Endothelial cell of umbilical vein (primary cell): ENCODE data around the gene TSPYL1. TPM values are rescaled to one million over a fixed set of nuclear protein-coding genes. Genes with fewer than 3 reads are reported as not detected.

Source experiments
- BruUV-seq: library from RNA; stranded (reverse); fragments of 400-500 nt; replicated peaks from 2 replicates; lab custom pipeline; 2021; lab: Mats Ljungman, UMichigan
- CTCF ChIA-PET: fragments of 300-600, 350-600 bp; sonication (Branson Sonifier 250); formaldehyde crosslinking; loops from one replicate; lab custom pipeline; 2021; ENCODE audit warnings: antibody characterized with exemption, inconsistent platforms; lab: Charles Lee
- POLR2A ChIA-PET: fragments of 300-600, 350-600 bp; sonication (Branson Sonifier 250); formaldehyde crosslinking; loops from one replicate; lab custom pipeline; 2021; ENCODE audit warnings: antibody characterized with exemption, inconsistent platforms; lab: Charles Lee
- DNase-seq: peaks from one replicate; pipeline ENCODE4 v3.0.0-alpha.2; 2011; ENCODE audit warnings: low read depth, low spot score
- FAIRE-seq: peaks from 2 replicates; lab custom pipeline; 2011; peaks lifted over from hg19 to GRCh38; lab: Jason Lieb, UNC
- H2AFZ ChIP-seq: 2 replicates; pipeline ENCODE4 v1.6.0; 2012; ENCODE audit warnings: low read depth, low read length, control low read depth, inconsistent platforms
- H3K27ac ChIP-seq: 2 replicates; pipeline ENCODE4 v1.5.1; 2011; ENCODE audit warnings: low read depth, mild to moderate bottlenecking, control low read depth, low read length, moderate library complexity; ENCODE audit not compliant: insufficient read depth
- H3K27me3 ChIP-seq, 2 experiments: 2 replicates each; pipeline versions ENCODE4 v1.6.0 to v1.6.1; 2011; ENCODE audit warnings: low read length in 2 of 2, mixed read lengths in 1 of 2; ENCODE audit not compliant: control insufficient read depth in 2 of 2, insufficient read depth in 2 of 2
- H3K36me3 ChIP-seq, 2 experiments: 2 replicates in 1 of 2; 3 replicates in 1 of 2; pipeline ENCODE4 v1.5.1; 2011; ENCODE audit warnings: low read length in 2 of 2, mild to moderate bottlenecking in 1 of 2, moderate library complexity in 1 of 2; ENCODE audit not compliant: control insufficient read depth in 2 of 2, insufficient read depth in 2 of 2; ENCODE audit errors: extremely low read depth in 1 of 2
- H3K4me1 ChIP-seq: 3 replicates; pipeline ENCODE4 v1.5.1; 2011; ENCODE audit warnings: mild to moderate bottlenecking, low read length; ENCODE audit not compliant: control insufficient read depth, insufficient read depth; ENCODE audit errors: extremely low read depth
- H3K4me2 ChIP-seq: 2 replicates; pipeline ENCODE4 v1.6.1; 2011; ENCODE audit warnings: low read length, control low read depth, mixed read lengths; ENCODE audit not compliant: insufficient read depth
- H3K4me3 ChIP-seq, 3 experiments: fragments of 200-600 bp in 1 of 3; sonication (generic), shearing (Covaris generic) in 1 of 3; replicated peaks in 1 of 3; 2 replicates each; pipeline ENCODE4 v1.5.1; 2011 to 2016; ENCODE audit warnings: control low read depth in 3 of 3, low read length in 3 of 3, mild to moderate bottlenecking in 2 of 3, inconsistent platforms in 1 of 3, low read depth in 1 of 3, moderate library complexity in 1 of 3; ENCODE audit not compliant: insufficient read depth in 1 of 3
- H3K79me2 ChIP-seq: 2 replicates; pipeline ENCODE4 v1.6.0; 2012; ENCODE audit warnings: low read length, inconsistent platforms; ENCODE audit not compliant: control insufficient read depth, insufficient read depth
- H3K9ac ChIP-seq: replicated peaks from 2 replicates; pipeline ENCODE3; 2011; ENCODE audit warnings: low read length, control low read depth; ENCODE audit not compliant: insufficient read depth; ENCODE audit errors: extremely low read depth
- H3K9me1 ChIP-seq: replicated peaks from 3 replicates; pipeline ENCODE4 v1.6.0; 2011; ENCODE audit warnings: mild to moderate bottlenecking, low read length; ENCODE audit not compliant: control insufficient read depth, insufficient read depth; ENCODE audit errors: extremely low read depth
- H3K9me3 ChIP-seq: replicated peaks from 2 replicates; pipeline ENCODE4 v1.5.1; 2012; ENCODE audit warnings: low read length, inconsistent platforms; ENCODE audit not compliant: control insufficient read depth, insufficient read depth
- H4K20me1 ChIP-seq: replicated peaks from 2 replicates; pipeline ENCODE3; 2011; ENCODE audit warnings: mild to moderate bottlenecking, low read length; ENCODE audit not compliant: control insufficient read depth, insufficient read depth; ENCODE audit errors: extremely low read depth
- CTCF ChIP-seq, 2 donors: IDR thresholded peaks; 1 replicate in 1 of 2; 2 replicates in 1 of 2; pipeline ENCODE4 v1.5.1; 2011; ENCODE audit warnings: low read length in 2 of 2, mild to moderate bottlenecking in 2 of 2, moderate library complexity in 2 of 2, control low read depth in 1 of 2, inconsistent platforms in 1 of 2, low read depth in 1 of 2; ENCODE audit not compliant: insufficient read depth in 1 of 2; ENCODE audit errors: extremely low read depth in 1 of 2
- EZH2 ChIP-seq: IDR thresholded peaks from 2 replicates; pipeline ENCODE4 v1.6.1; 2012; ENCODE audit warnings: borderline replicate concordance, low read depth, mild to moderate bottlenecking, moderate library complexity, low read length, inconsistent platforms; ENCODE audit not compliant: severe bottlenecking
- FOS ChIP-seq: IDR thresholded peaks from 2 replicates; pipeline ENCODE4 v1.6.1; 2011; ENCODE audit warnings: mild to moderate bottlenecking, low read length, moderate library complexity, borderline replicate concordance; ENCODE audit not compliant: insufficient read depth
- GATA2 ChIP-seq: IDR thresholded peaks from 2 replicates; pipeline ENCODE4 v1.7.0; 2011; ENCODE audit warnings: low read depth, mild to moderate bottlenecking, moderate library complexity, mixed read lengths, low read length; ENCODE audit not compliant: insufficient read length, insufficient read depth
- JUN ChIP-seq: IDR thresholded peaks from 2 replicates; pipeline ENCODE4 v1.6.1; 2011; ENCODE audit warnings: borderline replicate concordance, low read depth; ENCODE audit not compliant: insufficient read length, insufficient read depth
- MAX ChIP-seq: IDR thresholded peaks from 2 replicates; pipeline ENCODE4 v1.6.1; 2011; ENCODE audit not compliant: insufficient read depth, insufficient read length
- MYC ChIP-seq: IDR thresholded peaks from one replicate; pipeline ENCODE4 v1.6.1; 2011; ENCODE audit warnings: mild to moderate bottlenecking, low read depth, low read length
- POLR2A ChIP-seq: IDR thresholded peaks from 2 replicates; pipeline ENCODE4 v1.6.1; 2012; ENCODE audit warnings: low read depth, mild to moderate bottlenecking, control low read depth, low read length
- POLR2AphosphoS5 ChIP-seq: IDR thresholded peaks from 2 replicates; pipeline ENCODE4 v1.6.1; 2012; ENCODE audit warnings: low read depth, mild to moderate bottlenecking, control low read depth, low read length, moderate library complexity; ENCODE audit not compliant: insufficient read depth
- dilution Hi-C: fragments of 300-500 bp; cut with MboI; formaldehyde crosslinking; loops from one replicate; pipeline ENCODE4 v1.15.0; 2019; ENCODE audit warnings: low sequenced_read_pairs; ENCODE audit not compliant: extremely low pct_ligation_motif_present
- intact Hi-C: fragments of 100-400 bp; cut with micrococcal nuclease; formaldehyde crosslinking; loops from one replicate; pipeline ENCODE4 v1.10.0; 2022
- polyA plus RNA-seq, 4 experiments: library from polyadenylated mRNA; depleted of rRNA in 3 of 4; stranded (reverse) in 3 of 4; unstranded in 1 of 4; fragments of >200 nt; gene quantifications; 2 replicates each; pipeline versions ENCODE4 v1.2.1 to v1.2.3, GENCODE V29; 2011 to 2012; ENCODE audit warnings: missing spikeins in 1 of 4
- total RNA-seq: library from RNA; stranded (reverse); gene quantifications from 2 replicates; pipeline ENCODE4 v1.2.3, GENCODE V29; 2021

TSPYL1 gene
- total and polyA plus RNA-seq, 2 donors (not counting 3 experiments of a cell fraction or from before 2014, with no cell fraction given) = 32.1 to 54.5 TPM

- Histone ChIP-seq H4K20me1 (no peaks in the 10 kb centered on the region), H3K9me3 (no peaks in the 10 kb centered on the region), H3K4me1 (no peaks in the 10 kb centered on the region), H2AFZ (no peak overlapping the region), H3K79me2 (no peaks in the 10 kb centered on the region), H3K9me1 (no peaks in the 10 kb centered on the region), H3K27me3 (no peaks in the 10 kb centered on the region), H3K36me3 (peaks cover 0 to under 1% of the 10 kb centered on the region in 2 experiments), H3K27ac (no peak overlapping the region), H3K4me3 (no peak overlapping the region), H3K9ac (no peak overlapping the region), H3K4me2 (no peak overlapping the region)
- intact Hi-C loops = no loop called here
- ChIA-PET CTCF (interaction anchor here (1.0 to 5.4 kb wide), 2 partner anchors 21 to 29 kb away, joined by 3 to 21 read pairs; no protein-coding TSS in a partner anchor), POLR2A (no interaction called here)
- DNase-seq (no peak), FAIRE-seq (no peak)
- BruUV-seq = no TSS peak
- dilution Hi-C loops = no loop called here
- no peak for TF ChIP-seq FOS
- TF ChIP-seq EZH2 = no peak
- TF ChIP-seq CTCF (IDR thresholded peaks at IDR 0.05; ENCODE audit: extremely low read depth in 1 of 2, insufficient read depth in 1 of 2, low read depth in 1 of 2, low read length in 2 of 2) = no peak
- TF ChIP-seq POLR2AphosphoS5 = no peak
- TF ChIP-seq GATA2 = no peak
- TF ChIP-seq JUN = no peak
- TF ChIP-seq MYC = no peak
- TF ChIP-seq POLR2A = no peak
- no peak for TF ChIP-seq MAX
Observed at GRCh38 chr6:116239256-116239655, 40.5 kb downstream of the TSPYL1 start.
